ENCODE measurements around the gene PFKM.

DNA sequence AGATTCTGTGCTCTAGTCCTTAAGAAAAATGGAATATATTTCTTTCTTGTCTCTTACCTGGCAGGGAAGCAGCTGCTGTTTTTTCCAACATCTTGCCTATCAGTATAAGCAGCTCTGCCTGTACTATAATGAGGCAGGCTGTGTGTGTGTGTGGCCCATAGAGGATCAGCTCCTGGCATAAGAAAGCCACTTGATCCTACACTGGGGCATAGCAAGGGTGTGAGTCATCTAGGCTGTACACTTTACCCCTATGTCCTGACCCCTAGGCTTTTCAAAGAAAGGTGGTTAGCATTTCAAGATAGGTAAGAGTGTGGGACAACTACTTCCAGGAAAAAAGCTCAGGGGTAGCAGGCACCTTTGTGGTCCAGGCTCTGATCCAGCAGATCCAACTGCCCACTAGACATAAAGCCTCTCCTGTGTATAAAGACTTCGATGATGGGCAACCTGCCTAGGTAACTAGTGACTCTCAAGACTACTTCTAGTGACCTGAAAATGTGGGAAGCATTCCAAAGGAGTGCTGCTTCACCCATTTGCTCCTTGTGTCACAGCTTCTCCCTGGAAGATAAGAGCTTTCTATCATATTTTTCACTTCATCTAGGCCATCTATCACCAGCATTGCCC is 8.4 kb upstream of the PFKM start:
- TF ChIP-seq, protein P1, sequence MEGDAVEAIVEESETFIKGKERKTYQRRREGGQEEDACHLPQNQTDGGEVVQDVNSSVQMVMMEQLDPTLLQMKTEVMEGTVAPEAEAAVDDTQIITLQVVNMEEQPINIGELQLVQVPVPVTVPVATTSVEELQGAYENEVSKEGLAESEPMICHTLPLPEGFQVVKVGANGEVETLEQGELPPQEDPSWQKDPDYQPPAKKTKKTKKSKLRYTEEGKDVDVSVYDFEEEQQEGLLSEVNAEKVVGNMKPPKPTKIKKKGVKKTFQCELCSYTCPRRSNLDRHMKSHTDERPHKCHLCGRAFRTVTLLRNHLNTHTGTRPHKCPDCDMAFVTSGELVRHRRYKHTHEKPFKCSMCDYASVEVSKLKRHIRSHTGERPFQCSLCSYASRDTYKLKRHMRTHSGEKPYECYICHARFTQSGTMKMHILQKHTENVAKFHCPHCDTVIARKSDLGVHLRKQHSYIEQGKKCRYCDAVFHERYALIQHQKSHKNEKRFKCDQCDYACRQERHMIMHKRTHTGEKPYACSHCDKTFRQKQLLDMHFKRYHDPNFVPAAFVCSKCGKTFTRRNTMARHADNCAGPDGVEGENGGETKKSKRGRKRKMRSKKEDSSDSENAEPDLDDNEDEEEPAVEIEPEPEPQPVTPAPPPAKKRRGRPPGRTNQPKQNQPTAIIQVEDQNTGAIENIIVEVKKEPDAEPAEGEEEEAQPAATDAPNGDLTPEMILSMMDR (IDR thresholded peaks at IDR 0.05), result no peak
- no peak for TF ChIP-seq POLR2A (IDR thresholded peaks at IDR 0.05)
